HG03575 (cell line): ENCODE results near the gene PSME3IP1.

Source experiments
- ATAC-seq: cut with Tn5 transposase; IDR thresholded peaks from one replicate; pipeline ENCODE4 v1.9.1; 2021; ENCODE audit not compliant: unreplicated experiment, insufficient number of reproducible peaks, low FRiP score; ENCODE audit errors: extremely low read depth

The PSME3IP1 gene

GRCh38 chr16:57185945-57186871 lies at the start of gene PSME3IP1, which contains the start of gene RSPRY1:
Gene PSME3IP1 (minus strand): TSS chr16:57186039. CDS start chr16:57173854, 12,185 bp downstream.
Gene RSPRY1 (plus strand): TSS chr16:57186329. CDS start chr16:57204659, 18,330 bp downstream.
- ATAC-seq: peak; percentile 71

GRCh38 chr16:57235128-57236021 lies 49.5 kb upstream of the PSME3IP1 start:
- no peak for ATAC-seq

GRCh38 chr16:57234707-57235092 lies 48.9 kb upstream of the PSME3IP1 start:
- ATAC-seq: no peak

- ATAC-seq: no peak
These were observed 48.3 kb upstream of the PSME3IP1 start for GRCh38 chr16:57233944-57234706.

GRCh38 chr16:57231821-57232350 lies 46.0 kb upstream of the PSME3IP1 start:
- no peak for ATAC-seq

- no peak for ATAC-seq
These were observed 43.2 kb upstream of the PSME3IP1 start for GRCh38 chr16:57229079-57229478.

GRCh38 chr16:57226701-57227621 lies 41.1 kb upstream of the PSME3IP1 start:
- ATAC-seq: no peak

GRCh38 chr16:57225978-57226377 lies 40.1 kb upstream of the PSME3IP1 start:
- ATAC-seq: no peak

- ATAC-seq: no peak
These were observed 39.0 kb upstream of the PSME3IP1 start for GRCh38 chr16:57224651-57225335.

- no peak for ATAC-seq
These were observed 37.2 kb upstream of the PSME3IP1 start for GRCh38 chr16:57223057-57223456.

GRCh38 chr16:57216968-57217367 lies 31.1 kb upstream of the PSME3IP1 start:
- ATAC-seq: no peak

GRCh38 chr16:57213462-57213861 lies 27.6 kb upstream of the PSME3IP1 start:
- ATAC-seq: no peak

GRCh38 chr16:57209780-57210179 lies 23.9 kb upstream of the PSME3IP1 start:
- no peak for ATAC-seq

GRCh38 chr16:57208926-57209325 lies 23.1 kb upstream of the PSME3IP1 start:
- ATAC-seq: no peak

GRCh38 chr16:57204675-57205074 lies 18.8 kb upstream of the PSME3IP1 start:
- no peak for ATAC-seq

GRCh38 chr16:57203451-57203850 lies 17.6 kb upstream of the PSME3IP1 start:
- no peak for ATAC-seq
